Small intestine (tissue), 7 donors: ENCODE data around the gene FNBP1. TPM values are rescaled to one million over a fixed set of nuclear protein-coding genes. Genes with fewer than 3 reads are reported as not detected.

Source experiments
- DNase-seq, 2 donors: peaks; one replicate each; pipeline versions ENCODE4 v3.0.0 to v3.0.0-alpha.2; 2013
- FAIRE-seq: peaks from 2 replicates; lab custom pipeline; 2012; peaks lifted over from hg19 to GRCh38; lab: Jason Lieb, UNC
- H3K27ac ChIP-seq, 3 donors: one replicate each; pipeline ENCODE4 v1.5.1; 2013; ENCODE audit warnings: low read length in 2 of 3, mild to moderate bottlenecking in 2 of 3, control low read depth in 1 of 3, inconsistent platforms in 1 of 3, low read depth in 1 of 3, moderate library complexity in 1 of 3
- H3K27me3 ChIP-seq, 3 donors: one replicate each; pipeline ENCODE4 v1.6.1; 2013; ENCODE audit warnings: low read length in 3 of 3, inconsistent platforms in 1 of 3; ENCODE audit not compliant: control insufficient read depth in 3 of 3, insufficient read depth in 3 of 3
- H3K36me3 ChIP-seq, 3 donors: one replicate each; pipeline ENCODE4 v1.6.1; 2013; ENCODE audit warnings: low read length in 3 of 3, inconsistent platforms in 1 of 3, low read depth in 1 of 3, mild to moderate bottlenecking in 1 of 3, moderate library complexity in 1 of 3; ENCODE audit not compliant: control insufficient read depth in 3 of 3, insufficient read depth in 2 of 3
- H3K4me1 ChIP-seq, 3 donors: one replicate each; pipeline ENCODE4 v1.6.1; 2013; ENCODE audit warnings: low read length in 2 of 3, inconsistent platforms in 1 of 3, low read depth in 1 of 3, mild to moderate bottlenecking in 1 of 3, moderate library complexity in 1 of 3; ENCODE audit not compliant: control insufficient read depth in 3 of 3, insufficient read depth in 2 of 3
- H3K4me3 ChIP-seq, 3 donors: one replicate each; pipeline ENCODE4 v1.5.1; 2013; ENCODE audit warnings: low read length in 3 of 3, control low read depth in 1 of 3, inconsistent platforms in 1 of 3, low read depth in 1 of 3, mild to moderate bottlenecking in 1 of 3, moderate library complexity in 1 of 3
- H3K9me3 ChIP-seq, 2 donors: one replicate each; pipeline ENCODE4 v1.6.1; 2013; ENCODE audit warnings: low read depth in 1 of 2, low read length in 1 of 2; ENCODE audit not compliant: control insufficient read depth in 2 of 2, insufficient read depth in 1 of 2
- WGBS, 3 donors: extraction: QIAGEN DNeasy Blood & Tissue Kit; methylation state at CpG; one replicate each; pipeline ENCODE4 v1.1.7; 2013; 5-methylcytosine and 5-hydroxymethylcytosine counted together
- polyA plus RNA-seq, 4 donors: library from polyadenylated mRNA; stranded (reverse) in 3 of 4; unstranded in 1 of 4; fragments of 200-250 nt in 3 of 4; fragments of 120-200 nt in 1 of 4; gene quantifications; one replicate each; pipeline versions ENCODE4 v1.2.1 to v1.2.3, GENCODE V29; 2013
- donor health status: healthy with polysubstance abuse.
- donor health status: control.
- donor health status: control.
- donor health status: Bipolar disorder and iron deficiency.
- donor health status: healthy.

Gene FNBP1
- polyA plus RNA-seq, 4 donors = 1.3 to 16.5 (median 9.0) TPM

- WGBS, 3 donors = 78 to 84% (median 79%) methylated on average over 9 of the region's 9 CpGs
- Histone ChIP-seq H3K4me1 (peaks cover 0 to 9% (median 8%) of the 10 kb centered on the region in 3 donors), H3K36me3 (peaks cover 0 to 15% (median 8%) of the 10 kb centered on the region in 3 donors), H3K27ac (no peak overlapping the region), H3K4me3 (no peak overlapping the region), H3K27me3 (no peaks in the 10 kb centered on the region), H3K9me3 (no peaks in the 10 kb centered on the region)
- FAIRE-seq (no peak), DNase-seq (no peak)
Measured at GRCh38 chr9:130072515-130073235, 29.7 kb upstream of the FNBP1 start.

GRCh38 chr9:130069048-130069447 is 26.1 kb upstream of the FNBP1 start:
- FAIRE-seq (no peak), DNase-seq (no peak)
- Histone ChIP-seq H3K4me3 (no peak overlapping the region), H3K27me3 (no peaks in the 10 kb centered on the region), H3K36me3 (peaks cover 0 to 11% (median 0%) of the 10 kb centered on the region in 3 donors), H3K27ac (no peak overlapping the region), H3K9me3 (no peaks in the 10 kb centered on the region), H3K4me1 (peaks cover 0 to 9% (median 8%) of the 10 kb centered on the region in 3 donors)
- WGBS, 3 donors = 84 to 90% (median 89%) methylated on average over 1 of the region's 1 CpG

GRCh38 chr9:130064621-130065020 is 21.6 kb upstream of the FNBP1 start:
- H3K36me3 ChIP-seq = peaks cover 0 to 14% (median 0%) of the 10 kb centered on the region in 3 donors
- H3K27me3 ChIP-seq = no peaks in the 10 kb centered on the region
- WGBS, 3 donors = 96 to 99% (median 97%) methylated on average over 4 of the region's 4 CpGs
- no peak overlapping the region for H3K4me3 ChIP-seq
- FAIRE-seq (no peak), DNase-seq (no peak)
- no peak overlapping the region for H3K27ac ChIP-seq
- no peaks in the 10 kb centered on the region for H3K9me3 ChIP-seq
- no peaks in the 10 kb centered on the region for H3K4me1 ChIP-seq

- Histone ChIP-seq H3K4me1 (no peaks in the 10 kb centered on the region), H3K36me3 (peaks cover 0 to 17% (median 0%) of the 10 kb centered on the region in 3 donors), H3K27me3 (no peaks in the 10 kb centered on the region), H3K9me3 (no peaks in the 10 kb centered on the region), H3K27ac (no peak overlapping the region), H3K4me3 (no peak overlapping the region)
- DNase-seq (no peak), FAIRE-seq (no peak)
- 73% methylated on average over 2 of the region's 2 CpGs for WGBS, 3 donors
Measured at GRCh38 chr9:130062750-130063149, 19.8 kb upstream of the FNBP1 start.

- H3K9me3 ChIP-seq = no peaks in the 10 kb centered on the region
- H3K36me3 ChIP-seq = peaks cover 0 to 11% (median 0%) of the 10 kb centered on the region in 3 donors
- H3K4me1 ChIP-seq = no peaks in the 10 kb centered on the region
- H3K4me3 ChIP-seq = no peak overlapping the region
- no peak for FAIRE-seq
- 77 to 81% (median 80%) methylated on average over 7 of the region's 7 CpGs for WGBS, 3 donors
- no peak for DNase-seq
- no peak overlapping the region for H3K27ac ChIP-seq
- H3K27me3 ChIP-seq = no peaks in the 10 kb centered on the region
Measured at GRCh38 chr9:130060296-130060695, 17.3 kb upstream of the FNBP1 start.

GRCh38 chr9:130058887-130059286 is 15.9 kb upstream of the FNBP1 start:
- Histone ChIP-seq H3K36me3 (peaks cover 0 to 7% (median 0%) of the 10 kb centered on the region in 3 donors), H3K9me3 (no peaks in the 10 kb centered on the region), H3K27me3 (no peaks in the 10 kb centered on the region), H3K4me1 (peaks cover 0 to 5% (median 3%) of the 10 kb centered on the region in 3 donors), H3K4me3 (no peak overlapping the region), H3K27ac (no peak overlapping the region)
- FAIRE-seq (no peak), DNase-seq (peak in 1 of 2 donors; percentile 50)
- 38 to 52% (median 43%) methylated on average over 3 of the region's 3 CpGs for WGBS, 3 donors

GRCh38 chr9:130058154-130058553 is 15.2 kb upstream of the FNBP1 start:
- WGBS, 3 donors = 84 to 90% (median 89%) methylated on average over 7 of the region's 7 CpGs
- Histone ChIP-seq H3K36me3 (peaks cover 0 to 5% (median 0%) of the 10 kb centered on the region in 3 donors), H3K27ac (no peak overlapping the region), H3K4me1 (peaks cover 0 to 5% (median 3%) of the 10 kb centered on the region in 3 donors), H3K4me3 (no peak overlapping the region), H3K27me3 (no peaks in the 10 kb centered on the region), H3K9me3 (no peaks in the 10 kb centered on the region)
- no peak for DNase-seq
- no peak for FAIRE-seq

GRCh38 chr9:130054820-130055219 is 11.8 kb upstream of the FNBP1 start:
- H3K4me1 ChIP-seq = peaks cover 0 to 6% (median 5%) of the 10 kb centered on the region in 3 donors
- FAIRE-seq = no peak
- WGBS, 3 donors = 63 to 68% (median 68%) methylated on average over 8 of the region's 8 CpGs
- H3K27me3 ChIP-seq = no peaks in the 10 kb centered on the region
- H3K4me3 ChIP-seq = peak overlapping the region; percentile 12 to 96 (median 66)
- no peaks in the 10 kb centered on the region for H3K9me3 ChIP-seq
- peaks cover 0 to 3% (median 0%) of the 10 kb centered on the region in 3 donors for H3K36me3 ChIP-seq
- H3K27ac ChIP-seq = no peak overlapping the region
- no peak for DNase-seq
